ENCODE measurements around the gene ZCCHC14.

GRCh38 chr16:87446479-87446878 lies 46.3 kb downstream of the ZCCHC14 start:
- TF ChIP-seq CTCF (IDR thresholded peaks at IDR 0.05) (no peak), PHF8 (IDR thresholded peaks at IDR 0.05; ENCODE audit: borderline replicate concordance, low read depth) (no peak), RCOR1 (IDR thresholded peaks at IDR 0.05; ENCODE audit: low read depth, low read length) (no peak), POLR2A (IDR thresholded peaks at IDR 0.05; ENCODE audit: low read length) (no peak), REST (IDR thresholded peaks at IDR 0.05) (no peak), MYC (IDR thresholded peaks at IDR 0.05; ENCODE audit: borderline replicate concordance, low read length) (no peak), RAD21 (conservative IDR thresholded peaks at IDR 0.05 in 1 of 2, IDR thresholded peaks at IDR 0.05 in 1 of 2) (no peak), JUN (IDR thresholded peaks at IDR 0.05) (no peak), ZC3H11A (IDR thresholded peaks at IDR 0.05) (no peak), JUNB (IDR thresholded peaks at IDR 0.05) (no peak)

Data from A549 (cell line).